GM19351 (cell line): ENCODE measurements around the gene TKT.
A peak's percentile ranks its signal among the peaks of the same experiment; 100 is the strongest.

Source experiments
- ATAC-seq: cut with Tn5 transposase; IDR thresholded peaks from one replicate; pipeline ENCODE4 v1.9.1; 2021; ENCODE audit warnings: mild to moderate bottlenecking, moderate library complexity; ENCODE audit not compliant: unreplicated experiment

TKT gene

DNA sequence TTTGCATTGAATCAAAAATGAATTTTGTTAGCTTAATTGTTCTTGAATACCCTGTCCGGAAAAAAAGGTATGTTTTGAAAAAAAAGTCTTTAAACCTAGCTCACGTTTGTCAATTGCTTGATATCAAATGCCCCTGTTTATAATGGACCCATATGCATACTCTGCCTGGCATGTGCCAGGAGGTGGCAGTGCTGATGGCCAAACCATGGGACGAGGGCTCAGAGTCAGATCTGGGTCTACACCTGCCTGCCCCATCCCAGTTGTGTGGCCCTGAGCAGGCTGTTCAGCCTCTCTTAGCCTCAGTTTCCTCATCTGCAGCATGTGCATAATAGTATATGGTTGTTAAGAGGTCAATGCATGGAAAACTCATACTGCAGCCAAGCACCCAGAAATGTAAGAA lies 56.0 kb downstream of the TKT start:
- no peak for ATAC-seq

DNA sequence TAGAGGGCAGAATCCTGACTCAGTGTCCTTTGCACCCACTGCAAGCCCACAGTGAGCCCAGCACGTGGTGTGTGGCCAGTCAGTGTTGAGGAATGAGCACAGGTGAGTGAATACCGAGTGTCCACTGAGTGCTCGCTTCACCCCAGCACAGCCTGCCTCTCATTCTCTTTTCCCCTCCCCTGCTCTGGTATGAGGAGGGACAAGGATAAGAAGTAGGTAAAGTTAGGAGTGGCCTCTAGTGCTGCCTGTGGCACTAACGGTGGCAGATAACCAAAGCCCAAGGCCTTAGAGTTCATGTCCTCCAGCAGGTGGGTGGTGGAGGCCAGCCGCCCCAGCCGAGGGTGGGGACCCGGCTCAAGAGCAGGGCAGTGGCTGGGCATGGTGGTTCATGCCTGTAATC lies 56.8 kb downstream of the TKT start:
- ATAC-seq = no peak

- ATAC-seq = no peak
Measured at GRCh38 chr3:53198256-53198977, 57.4 kb downstream of the TKT start.

DNA sequence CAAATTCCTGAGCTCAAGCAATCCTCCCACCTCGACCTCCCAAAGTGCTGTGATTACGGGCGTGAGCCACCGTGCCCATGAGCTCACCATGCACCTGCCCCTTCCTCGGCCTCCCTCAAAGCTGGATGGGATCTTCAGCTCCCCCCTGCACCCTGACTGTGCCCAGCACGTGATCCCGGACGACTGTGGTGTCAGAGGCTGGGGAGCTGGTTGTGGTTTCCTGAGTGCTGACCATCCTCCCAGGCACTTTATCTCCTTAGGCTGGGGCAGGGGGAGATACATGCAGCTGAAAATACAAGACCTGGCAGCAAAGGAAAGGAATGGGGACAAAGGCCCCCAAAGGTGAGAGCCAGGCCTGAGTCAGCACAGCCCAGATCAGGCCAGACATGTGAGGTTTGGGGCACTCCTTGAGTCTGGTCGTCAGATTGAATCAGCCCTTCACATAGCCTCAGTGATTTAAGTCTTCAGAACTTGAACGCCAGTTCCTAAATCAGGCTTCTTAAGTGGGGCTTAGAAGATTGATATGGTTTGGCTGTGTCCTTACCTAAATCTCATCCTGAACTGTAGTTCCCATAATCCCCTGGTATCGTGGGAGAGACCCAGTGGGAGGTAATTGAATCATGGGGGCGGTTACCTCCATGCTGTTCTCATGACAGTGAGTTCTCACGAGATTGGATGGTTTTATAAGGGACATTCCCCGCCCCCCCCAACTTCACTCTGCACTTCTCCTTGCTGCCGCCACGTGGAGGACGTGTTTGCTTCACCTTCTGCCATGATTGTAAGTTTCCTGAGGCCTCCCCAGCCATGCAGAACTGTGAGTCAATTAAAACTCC lies 59.0 kb downstream of the TKT start:
- ATAC-seq = peak; percentile 45

DNA sequence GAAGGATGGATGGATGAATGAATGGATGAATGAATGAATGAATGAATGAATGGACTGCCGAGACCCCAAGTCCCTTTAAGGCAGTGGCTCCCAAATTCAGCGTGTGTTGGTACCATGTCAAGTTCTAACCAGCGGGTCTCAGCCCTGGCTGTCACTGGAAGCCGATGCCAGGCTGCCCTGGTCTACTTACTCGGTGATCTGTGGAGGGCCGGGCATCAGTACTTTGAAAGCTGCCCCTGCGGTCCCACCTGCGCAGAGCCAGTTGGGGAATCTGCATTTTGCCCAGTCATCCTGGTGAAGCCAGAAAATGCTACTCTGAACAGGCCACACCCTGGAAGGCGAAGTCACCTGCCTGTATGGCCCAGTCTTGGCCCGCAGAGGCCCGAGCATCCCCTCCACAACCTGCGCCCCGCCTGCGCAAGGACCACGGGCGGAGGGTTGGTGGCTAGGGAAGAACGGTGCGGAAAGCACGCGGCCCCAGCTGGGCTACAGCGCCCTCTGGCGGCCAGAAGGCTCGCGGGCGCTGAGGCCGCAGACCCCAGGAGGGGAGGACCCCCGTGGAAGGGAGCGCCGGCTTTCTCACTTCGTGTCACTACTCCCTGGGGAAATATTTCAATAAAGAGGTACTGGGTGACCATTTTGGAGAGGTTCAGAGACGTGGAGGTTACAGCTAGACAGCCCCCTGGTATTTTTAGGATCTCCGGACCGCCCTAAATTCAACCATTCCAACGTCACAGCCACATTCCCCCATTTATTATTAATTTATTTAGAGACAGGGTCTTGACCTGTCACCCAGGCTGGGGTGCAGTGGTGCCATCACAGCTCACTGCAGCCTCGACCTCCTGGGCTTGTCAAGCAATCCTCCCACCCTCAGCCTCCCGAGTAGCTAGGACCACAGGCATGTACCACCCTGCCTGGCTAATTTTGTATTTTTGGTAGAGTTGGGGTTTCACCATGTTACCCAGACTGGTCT lies 59.9 kb downstream of the TKT start:
- ATAC-seq = no peak

DNA sequence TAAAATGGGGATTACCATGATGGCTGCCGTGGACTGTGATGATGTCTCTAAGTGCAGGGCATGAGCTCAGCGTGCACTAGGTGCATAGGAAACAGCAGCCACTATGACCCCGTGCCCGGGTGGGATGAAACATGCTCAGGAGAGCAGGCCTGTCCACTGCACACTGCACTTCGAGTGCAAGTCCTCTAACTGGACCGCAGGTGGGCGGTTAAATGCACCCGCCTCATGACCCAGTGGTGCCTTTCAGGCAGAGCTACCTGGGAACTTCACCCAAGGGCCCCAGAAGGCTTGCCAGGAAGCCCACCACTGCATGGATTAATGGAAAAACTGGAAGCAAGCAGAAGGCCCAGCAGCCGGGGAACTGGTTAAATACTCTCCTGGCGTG lies 60.8 kb downstream of the TKT start:
- no peak for ATAC-seq

DNA sequence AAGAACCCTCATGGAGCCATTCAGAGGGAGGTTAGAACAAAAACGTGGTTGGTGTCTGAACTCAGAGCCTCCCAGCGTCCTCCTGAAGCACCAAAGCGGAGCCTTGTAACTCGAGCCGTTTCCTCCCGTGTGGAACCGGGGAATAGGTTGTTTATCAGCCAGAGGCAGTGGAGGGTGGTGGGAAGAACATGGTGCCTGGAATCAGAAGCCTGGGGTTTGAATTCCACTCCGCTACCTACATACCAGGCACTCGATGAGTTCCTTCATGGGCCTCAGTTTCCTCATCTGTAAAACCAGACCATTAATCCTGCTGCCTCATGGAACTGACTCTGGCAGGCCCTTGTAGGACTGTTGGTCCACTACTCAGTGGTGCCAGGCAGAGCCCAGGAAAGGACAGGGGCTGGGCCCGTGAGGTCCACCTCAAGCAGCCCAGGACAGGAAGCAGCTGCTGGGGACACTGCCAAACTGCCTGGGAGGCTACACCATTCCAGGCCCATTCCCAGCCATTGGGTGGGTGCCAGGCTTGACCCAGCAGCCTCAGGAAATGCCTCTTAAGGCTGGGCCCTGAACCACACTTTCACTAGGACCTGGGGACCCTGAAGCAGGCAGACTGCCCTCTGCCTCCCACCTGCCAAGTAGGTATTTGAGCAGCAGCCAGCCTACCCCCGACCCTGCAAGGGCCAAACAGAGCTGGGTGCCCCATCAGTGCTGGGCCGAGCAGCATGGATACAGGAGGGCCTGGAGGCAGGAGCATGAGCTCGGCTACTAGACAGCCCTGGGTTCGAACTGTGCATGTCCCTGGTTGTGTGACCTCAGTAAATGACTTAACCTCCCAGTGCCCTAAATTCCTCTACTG lies 61.4 kb downstream of the TKT start:
- no peak for ATAC-seq

- ATAC-seq = no peak
Measured at GRCh38 chr3:53193466-53194209, 62.2 kb downstream of the TKT start.

GRCh38 chr3:53192608-53193007 lies 63.2 kb downstream of the TKT start:
- ATAC-seq = peak; percentile 43

- ATAC-seq = no peak
Measured at GRCh38 chr3:53191836-53192480, 63.9 kb downstream of the TKT start.

DNA sequence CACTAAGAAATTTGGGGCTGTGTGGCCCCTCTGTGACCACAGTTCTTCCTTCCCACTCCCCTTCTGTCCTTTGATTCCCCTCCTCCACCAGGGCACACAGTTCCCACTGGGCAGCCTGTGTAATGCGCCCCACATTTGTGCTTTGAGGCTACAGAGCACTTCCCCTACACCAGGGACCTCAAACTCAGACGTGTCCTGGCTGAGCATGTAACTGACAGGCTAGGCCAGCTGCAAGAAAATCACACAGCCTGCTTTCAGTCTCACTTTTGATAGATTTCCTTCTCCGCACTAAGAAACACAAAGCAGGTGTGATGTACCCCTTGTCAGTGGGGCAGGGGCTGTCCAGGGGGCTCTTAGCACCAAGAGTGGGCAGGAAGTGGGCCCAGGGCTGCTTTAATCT lies 65.2 kb downstream of the TKT start:
- ATAC-seq = peak; percentile 73

DNA sequence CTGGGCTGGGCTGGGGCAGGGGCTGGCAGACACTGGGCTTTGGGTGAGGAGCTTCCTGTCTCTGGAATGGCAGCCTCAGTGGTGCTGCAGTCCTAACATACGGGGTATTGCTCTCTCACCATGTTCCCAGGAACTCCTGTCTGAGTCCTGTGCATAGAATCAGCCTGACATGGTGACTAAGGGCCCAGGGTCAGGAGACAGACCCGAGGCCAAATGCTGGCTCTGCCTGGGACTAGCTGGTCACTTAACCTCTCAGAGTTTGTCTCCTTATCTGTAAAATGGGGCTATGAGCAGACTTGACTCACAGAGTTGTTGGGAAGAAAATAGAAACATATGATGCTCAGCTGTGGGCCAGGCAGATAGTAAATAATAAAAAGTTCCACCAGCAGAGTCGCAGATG lies 66.5 kb downstream of the TKT start:
- no peak for ATAC-seq

DNA sequence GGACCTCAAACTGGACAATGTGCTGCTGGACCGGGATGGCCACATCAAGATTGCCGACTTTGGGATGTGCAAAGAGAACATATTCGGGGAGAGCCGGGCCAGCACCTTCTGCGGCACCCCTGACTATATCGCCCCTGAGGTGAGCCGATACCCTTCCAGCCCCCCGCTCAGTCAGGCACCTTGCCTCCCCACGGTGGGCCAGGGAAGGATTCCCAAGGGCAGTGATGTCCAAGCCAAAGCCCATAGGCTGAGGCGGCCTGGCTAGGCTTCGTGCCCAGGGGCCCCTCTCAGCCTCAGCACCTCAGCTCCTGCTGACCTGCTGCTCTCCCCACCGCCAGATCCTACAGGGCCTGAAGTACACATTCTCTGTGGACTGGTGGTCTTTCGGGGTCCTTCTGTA lies 67.1 kb downstream of the TKT start:
- ATAC-seq = no peak

DNA sequence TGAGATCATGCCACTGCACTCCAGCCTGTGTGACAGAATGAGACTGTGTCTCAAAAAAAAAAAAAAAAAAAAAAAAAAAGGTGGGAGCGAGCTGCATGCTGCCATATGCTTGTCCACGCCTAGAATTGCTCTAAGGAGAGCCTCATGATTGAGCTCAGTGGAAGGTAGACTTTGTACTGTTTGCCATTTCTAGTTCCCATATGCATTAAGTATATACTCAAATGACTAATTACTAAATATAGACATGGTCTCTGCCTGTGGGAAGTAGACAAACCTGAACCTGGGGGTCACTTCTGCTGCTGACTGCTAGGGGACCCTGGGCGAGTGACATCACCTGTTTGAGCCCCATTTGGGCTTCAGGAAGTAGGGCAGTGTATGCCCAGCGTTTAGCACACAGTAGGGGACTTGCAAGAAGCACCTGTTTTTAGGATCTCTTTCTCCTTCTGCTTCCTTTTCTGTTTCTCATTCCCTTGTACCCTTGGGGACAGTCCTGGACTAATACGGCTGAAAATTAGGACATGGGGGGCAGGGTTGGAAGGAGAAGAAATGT lies 67.6 kb downstream of the TKT start:
- no peak for ATAC-seq

GRCh38 chr3:53187430-53187829 lies 68.4 kb downstream of the TKT start:
- ATAC-seq = no peak

- no peak for ATAC-seq
Measured at GRCh38 chr3:53186726-53187125, 69.1 kb downstream of the TKT start.

DNA sequence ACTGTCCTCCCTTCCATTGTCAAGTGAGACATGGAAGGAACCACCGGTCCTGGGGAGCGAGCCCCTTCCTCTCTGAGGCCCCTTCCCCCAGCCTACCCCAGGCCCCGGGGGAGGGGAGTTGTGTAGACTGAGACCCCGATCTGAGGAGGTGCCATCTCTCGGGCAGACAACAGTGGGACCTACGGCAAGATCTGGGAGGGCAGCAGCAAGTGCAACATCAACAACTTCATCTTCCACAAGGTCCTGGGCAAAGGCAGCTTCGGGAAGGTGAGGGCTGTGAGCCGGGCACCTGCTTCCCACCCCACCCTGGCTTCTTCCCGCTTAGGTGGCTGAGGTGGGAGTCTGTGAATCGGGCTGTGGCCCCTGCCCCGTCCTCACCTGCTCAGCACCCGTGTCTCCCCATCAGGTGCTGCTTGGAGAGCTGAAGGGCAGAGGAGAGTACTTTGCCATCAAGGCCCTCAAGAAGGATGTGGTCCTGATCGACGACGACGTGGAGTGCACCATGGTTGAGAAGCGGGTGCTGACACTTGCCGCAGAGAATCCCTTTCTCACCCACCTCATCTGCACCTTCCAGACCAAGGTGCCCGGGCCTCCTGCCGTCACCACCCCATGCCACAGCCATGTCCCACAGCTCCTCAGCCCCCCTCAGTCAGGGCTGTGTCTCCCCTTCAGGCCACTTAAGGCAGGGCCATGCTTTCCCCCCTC lies 69.9 kb downstream of the TKT start:
- ATAC-seq = no peak

GRCh38 chr3:53184701-53185100 lies 71.1 kb downstream of the TKT start:
- ATAC-seq = no peak
